ENCODE data around the gene TRIM43B.
"Not testable (repeated sequence)": the region's sequence is repeated elsewhere in the genome, so short reads cannot be mapped to it uniquely, and the experiment has no call there.

The TRIM43B gene

DNA sequence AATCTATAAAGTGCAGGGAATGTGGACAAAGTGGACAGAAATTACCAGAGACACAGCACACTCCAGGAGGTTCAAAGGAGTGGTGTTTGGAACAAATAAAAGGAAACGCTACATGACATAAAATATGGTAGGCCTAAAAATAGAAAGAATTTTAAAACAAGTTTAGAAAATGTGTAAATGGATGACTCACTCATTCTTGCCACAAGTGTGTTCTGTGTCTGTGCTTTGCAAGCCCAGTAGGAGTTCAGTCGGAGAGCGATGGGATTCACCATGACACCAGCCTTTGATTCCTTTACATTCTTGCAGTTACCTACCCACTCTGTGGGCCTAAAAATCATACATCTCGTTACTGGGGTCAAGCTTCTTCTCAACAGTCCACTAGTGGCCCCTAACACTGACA, 51.2 kb downstream of the TRIM43B start:
- not testable (repeated sequence) for DNase-seq

- not testable (repeated sequence) for DNase-seq
Measured at GRCh38 chr2:95429748-95430467, 54.6 kb downstream of the TRIM43B start.

DNA sequence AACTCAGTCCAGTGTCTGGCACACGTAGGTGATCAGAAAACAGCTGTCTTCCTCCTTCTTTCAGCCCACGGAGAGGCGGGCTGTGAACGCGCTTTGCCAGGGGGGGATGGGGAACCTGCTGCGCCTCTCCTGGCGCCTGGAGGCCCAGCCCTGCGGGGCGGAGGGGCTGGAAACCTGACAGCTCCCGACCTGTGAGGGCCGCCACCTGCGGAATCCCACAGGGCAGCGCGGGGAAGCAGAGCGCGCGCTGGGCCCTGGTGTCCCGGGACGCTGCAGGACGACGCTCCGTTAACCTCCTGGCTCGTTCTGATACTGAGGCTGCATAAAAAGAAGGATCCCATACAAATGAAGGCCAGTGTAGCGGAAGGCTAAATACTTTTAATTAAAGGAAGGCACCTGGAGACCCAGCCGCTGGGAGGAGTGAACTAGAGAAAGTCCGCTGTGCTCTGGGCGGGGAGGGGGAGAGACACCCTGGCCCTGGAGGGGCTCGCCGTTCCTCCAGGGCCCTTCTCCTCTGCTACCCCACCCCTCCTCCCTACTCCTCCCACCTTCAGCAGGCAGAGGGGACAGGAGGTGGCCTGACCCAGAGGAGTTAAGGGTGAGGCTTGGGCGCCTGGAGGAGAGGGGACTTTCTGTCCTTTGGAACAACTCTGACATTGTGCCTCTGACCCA, 57.2 kb downstream of the TRIM43B start:
- not testable (repeated sequence) for DNase-seq

Measured in activated gamma-delta T cell (primary cell).